SKM-1 treated with dmso at 0.1 percent for 144 hours (cell line): ENCODE measurements around the gene CAMK2N1.

Experiments
- DNase-seq: peaks from one replicate; lab custom pipeline; 2025; ENCODE audit not compliant: unreplicated experiment; lab: John Stamatoyannopoulos, UW

CAMK2N1 gene

GRCh38 chr1:20479840-20480239, 6.2 kb downstream of the CAMK2N1 start:
- no peak for DNase-seq

GRCh38 chr1:20478057-20478635, 7.9 kb downstream of the CAMK2N1 start:
- no peak for DNase-seq

GRCh38 chr1:20477348-20478056, 8.5 kb downstream of the CAMK2N1 start:
- no peak for DNase-seq

- DNase-seq: no peak
Observed at GRCh38 chr1:20476265-20477038, 9.6 kb downstream of the CAMK2N1 start.

GRCh38 chr1:20474996-20475395, 11.0 kb downstream of the CAMK2N1 start:
- no peak for DNase-seq

- DNase-seq: no peak
Observed at GRCh38 chr1:20474333-20474975, 11.6 kb downstream of the CAMK2N1 start.

GRCh38 chr1:20473894-20474293, 12.1 kb downstream of the CAMK2N1 start:
- DNase-seq: no peak

GRCh38 chr1:20472860-20473711, 12.9 kb downstream of the CAMK2N1 start:
- DNase-seq: no peak

GRCh38 chr1:20472121-20472520, 13.9 kb downstream of the CAMK2N1 start:
- DNase-seq: no peak

GRCh38 chr1:20470194-20470593, 15.8 kb downstream of the CAMK2N1 start:
- DNase-seq: no peak

- no peak for DNase-seq
Observed at GRCh38 chr1:20469406-20470076, 16.5 kb downstream of the CAMK2N1 start.

- no peak for DNase-seq
Observed at GRCh38 chr1:20466273-20466672, 19.7 kb downstream of the CAMK2N1 start.

GRCh38 chr1:20465187-20465586, 20.8 kb downstream of the CAMK2N1 start:
- DNase-seq: no peak

GRCh38 chr1:20463502-20463901, 22.5 kb downstream of the CAMK2N1 start:
- DNase-seq: no peak

GRCh38 chr1:20462397-20462796, 23.6 kb downstream of the CAMK2N1 start:
- DNase-seq: no peak

GRCh38 chr1:20458717-20459116, 27.3 kb downstream of the CAMK2N1 start:
- DNase-seq: no peak

- no peak for DNase-seq
Observed at GRCh38 chr1:20454004-20454403, 32.0 kb downstream of the CAMK2N1 start.

GRCh38 chr1:20449735-20450311, 36.2 kb downstream of the CAMK2N1 start:
- no peak for DNase-seq

GRCh38 chr1:20448671-20449071, 37.3 kb downstream of the CAMK2N1 start:
- DNase-seq: no peak

GRCh38 chr1:20447794-20448193, 38.2 kb downstream of the CAMK2N1 start:
- no peak for DNase-seq
